ENCODE data around the gene ATP1A2.

DNA sequence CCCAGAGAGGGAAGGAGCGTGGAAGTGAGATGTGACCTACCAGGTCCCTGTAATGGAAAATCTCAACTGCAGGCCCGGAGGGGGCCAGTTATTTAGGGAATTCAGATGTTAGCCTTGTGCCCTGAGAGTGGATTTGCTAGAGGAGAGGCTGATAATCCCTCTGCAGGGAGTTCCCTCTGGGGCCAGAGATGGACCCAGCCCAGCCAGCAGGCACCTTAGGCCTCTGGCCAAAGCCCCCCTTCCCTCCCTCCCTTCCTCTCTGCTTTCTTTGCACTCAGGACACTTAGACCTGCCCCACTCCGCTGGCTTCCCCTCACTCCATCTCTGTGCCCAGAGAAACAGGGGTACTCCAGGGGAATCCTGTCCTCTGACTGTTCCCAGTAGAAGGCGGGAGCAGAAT, 1.5 kb upstream of the ATP1A2 start:
- TF ChIP-seq, protein P1, sequence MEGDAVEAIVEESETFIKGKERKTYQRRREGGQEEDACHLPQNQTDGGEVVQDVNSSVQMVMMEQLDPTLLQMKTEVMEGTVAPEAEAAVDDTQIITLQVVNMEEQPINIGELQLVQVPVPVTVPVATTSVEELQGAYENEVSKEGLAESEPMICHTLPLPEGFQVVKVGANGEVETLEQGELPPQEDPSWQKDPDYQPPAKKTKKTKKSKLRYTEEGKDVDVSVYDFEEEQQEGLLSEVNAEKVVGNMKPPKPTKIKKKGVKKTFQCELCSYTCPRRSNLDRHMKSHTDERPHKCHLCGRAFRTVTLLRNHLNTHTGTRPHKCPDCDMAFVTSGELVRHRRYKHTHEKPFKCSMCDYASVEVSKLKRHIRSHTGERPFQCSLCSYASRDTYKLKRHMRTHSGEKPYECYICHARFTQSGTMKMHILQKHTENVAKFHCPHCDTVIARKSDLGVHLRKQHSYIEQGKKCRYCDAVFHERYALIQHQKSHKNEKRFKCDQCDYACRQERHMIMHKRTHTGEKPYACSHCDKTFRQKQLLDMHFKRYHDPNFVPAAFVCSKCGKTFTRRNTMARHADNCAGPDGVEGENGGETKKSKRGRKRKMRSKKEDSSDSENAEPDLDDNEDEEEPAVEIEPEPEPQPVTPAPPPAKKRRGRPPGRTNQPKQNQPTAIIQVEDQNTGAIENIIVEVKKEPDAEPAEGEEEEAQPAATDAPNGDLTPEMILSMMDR (IDR thresholded peaks at IDR 0.05) = no peak
- TF ChIP-seq POLR2A (IDR thresholded peaks at IDR 0.05) = no peak
